Stimulated activated CD4-positive, alpha-beta T cell treated with anti-CD3 and anti-CD28 coated beads, Interleukin-12 subunit alpha, Interleukin-12 subunit beta, amount 100 ng/mL, for 4 hours (primary cell): Measurements from ENCODE around the gene C9orf43.

Source experiments
- DNase-seq: peaks from one replicate; pipeline ENCODE4 v3.0.0-alpha.2; 2020

The C9orf43 gene

GRCh38 chr9:113468716-113469448, 58.3 kb downstream of the C9orf43 start:
- DNase-seq, result no peak

GRCh38 chr9:113471143-113471542, 60.6 kb downstream of the C9orf43 start:
- no peak for DNase-seq

- no peak for DNase-seq
Observed at GRCh38 chr9:113471566-113471965, 61.0 kb downstream of the C9orf43 start.

- DNase-seq, result no peak
Observed at GRCh38 chr9:113472199-113472598, 61.7 kb downstream of the C9orf43 start.

GRCh38 chr9:113474360-113475028, 63.9 kb downstream of the C9orf43 start:
- no peak for DNase-seq

GRCh38 chr9:113475031-113475430, 64.5 kb downstream of the C9orf43 start:
- no peak for DNase-seq

DNA sequence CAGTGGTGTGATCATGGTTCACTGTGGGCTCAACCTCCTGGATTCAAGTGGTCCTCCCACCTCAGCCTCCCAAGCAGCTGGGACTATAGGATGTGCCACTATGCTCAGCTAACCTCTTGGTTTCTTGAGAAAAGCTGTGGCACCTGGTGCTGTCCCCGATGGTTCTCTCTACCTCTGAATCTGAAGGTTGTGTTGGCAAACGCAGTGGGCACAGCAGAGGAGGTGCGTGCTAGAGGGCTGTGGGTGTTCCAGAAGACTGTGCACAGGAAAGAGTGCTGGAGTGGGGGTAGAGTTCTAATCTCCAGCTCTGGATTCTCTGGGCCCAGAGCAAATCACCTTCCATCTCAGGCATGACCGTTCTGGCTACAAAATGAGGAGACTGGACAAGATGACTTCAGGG, 65.4 kb downstream of the C9orf43 start:
- DNase-seq, result no peak

GRCh38 chr9:113476511-113476916, 66.0 kb downstream of the C9orf43 start:
- DNase-seq, result no peak

DNA sequence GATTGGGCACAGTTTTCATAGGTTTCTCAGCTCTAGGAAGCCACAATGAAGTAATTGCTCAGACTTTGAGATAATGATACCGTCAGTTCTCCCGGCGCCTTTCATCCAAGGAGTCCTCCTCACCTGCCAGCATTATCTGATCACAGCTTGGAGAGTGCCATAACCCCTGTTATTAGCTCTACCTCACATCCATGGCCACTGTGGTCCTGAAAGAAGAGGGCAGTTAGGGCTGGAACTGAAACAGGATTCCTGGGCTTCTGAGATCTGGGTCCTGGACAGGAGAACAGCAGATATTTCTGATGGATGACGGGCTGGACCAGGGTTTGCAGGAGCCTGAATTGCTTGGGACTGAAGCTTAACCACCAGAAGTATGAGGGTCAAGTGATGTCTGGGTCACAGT, 66.5 kb downstream of the C9orf43 start:
- DNase-seq, result no peak

DNA sequence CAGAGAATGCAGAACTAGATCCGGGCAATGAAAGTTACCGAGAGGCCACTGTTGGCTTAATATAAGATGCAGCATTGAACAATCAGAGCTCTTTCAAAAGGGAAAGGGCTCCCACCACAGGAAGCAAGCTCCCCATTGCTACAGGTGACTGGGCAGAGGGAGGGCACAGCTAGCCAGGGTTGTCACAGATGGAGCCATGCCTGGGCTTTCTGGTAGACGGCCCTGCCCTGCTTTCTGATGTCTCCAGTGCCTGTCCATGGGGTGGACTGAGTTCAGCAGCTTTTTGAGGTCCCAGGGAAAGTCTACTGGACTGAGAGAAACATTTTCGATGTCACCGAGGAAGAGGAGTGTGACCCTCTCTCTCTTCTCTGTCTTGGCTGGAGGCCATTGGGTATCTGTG, 67.1 kb downstream of the C9orf43 start:
- no peak for DNase-seq

DNA sequence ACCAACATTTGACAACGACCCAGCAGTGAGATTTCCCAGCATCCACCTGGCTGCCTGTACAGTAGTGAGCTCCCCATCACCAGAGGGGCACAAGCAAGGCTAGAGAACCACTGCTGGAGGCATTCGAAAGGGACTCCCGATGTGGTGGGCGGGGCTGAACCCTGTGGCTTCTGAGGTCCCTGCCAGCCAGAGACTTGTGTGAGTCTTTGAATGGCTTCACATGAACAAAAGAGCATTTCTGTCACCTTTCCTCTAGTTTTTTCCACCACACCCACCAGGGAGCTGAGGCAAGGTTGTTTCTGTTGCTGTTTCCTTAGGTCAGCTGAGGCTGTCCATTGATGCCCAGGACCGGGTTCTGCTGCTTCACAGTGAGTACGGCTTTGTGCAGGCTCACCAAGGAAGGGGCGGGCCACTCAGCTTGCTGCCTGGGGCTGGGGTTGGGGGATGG, 68.7 kb downstream of the C9orf43 start:
- DNase-seq, result no peak
